SH-SY5Y (cell line): ENCODE measurements around the gene SLC7A6OS.

ENCODE experiments used
- GATA2 ChIP-seq: IDR thresholded peaks from 2 replicates; pipeline ENCODE4 v1.6.1; 2011; ENCODE audit warnings: mild to moderate bottlenecking, low read depth, low read length
- GATA3 ChIP-seq: IDR thresholded peaks from 2 replicates; pipeline ENCODE4 v1.6.1; 2011; ENCODE audit warnings: low read depth, mild to moderate bottlenecking, low read length, moderate library complexity

The SLC7A6OS gene

DNA sequence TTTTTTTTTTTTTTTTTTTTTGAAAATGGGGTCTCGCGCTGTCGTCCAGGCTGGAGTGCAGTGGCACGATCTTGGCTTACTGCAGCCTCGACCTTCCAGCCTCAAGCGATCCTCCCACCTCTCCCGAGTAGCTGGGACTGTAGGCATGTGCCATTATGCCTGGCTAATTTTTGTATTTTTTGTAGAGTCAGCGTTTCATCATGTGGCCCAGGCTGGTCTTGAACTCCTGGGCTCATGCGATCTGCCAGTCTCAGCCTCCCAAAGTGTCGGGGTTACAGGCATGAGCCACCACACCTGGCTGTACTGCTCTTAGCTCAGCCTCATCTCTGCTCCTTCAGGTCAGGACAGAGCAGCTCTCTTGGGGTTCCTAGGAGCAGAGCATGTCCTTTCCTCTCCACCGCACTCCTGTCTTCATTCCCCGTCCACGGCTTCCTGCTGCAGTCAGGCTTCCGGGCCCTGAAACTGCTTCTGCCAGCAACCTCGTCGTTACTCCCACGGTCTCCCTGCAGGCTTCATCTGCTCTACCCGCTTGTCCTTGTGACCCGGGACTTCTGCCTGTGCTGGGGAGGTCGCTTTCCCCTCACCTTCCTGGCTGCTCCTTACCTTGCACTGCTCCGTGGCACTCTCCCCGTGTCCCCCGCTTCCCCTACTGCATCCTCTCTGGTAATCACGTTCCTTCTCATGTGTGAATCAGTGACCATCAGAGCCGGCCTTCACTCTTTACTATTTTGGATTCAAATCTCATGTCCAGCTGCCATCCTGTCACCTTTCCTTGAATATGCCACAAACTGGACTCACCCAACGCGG, 38.1 kb upstream of the SLC7A6OS start:
- no peak for TF ChIP-seq GATA3
- no peak for TF ChIP-seq GATA2

DNA sequence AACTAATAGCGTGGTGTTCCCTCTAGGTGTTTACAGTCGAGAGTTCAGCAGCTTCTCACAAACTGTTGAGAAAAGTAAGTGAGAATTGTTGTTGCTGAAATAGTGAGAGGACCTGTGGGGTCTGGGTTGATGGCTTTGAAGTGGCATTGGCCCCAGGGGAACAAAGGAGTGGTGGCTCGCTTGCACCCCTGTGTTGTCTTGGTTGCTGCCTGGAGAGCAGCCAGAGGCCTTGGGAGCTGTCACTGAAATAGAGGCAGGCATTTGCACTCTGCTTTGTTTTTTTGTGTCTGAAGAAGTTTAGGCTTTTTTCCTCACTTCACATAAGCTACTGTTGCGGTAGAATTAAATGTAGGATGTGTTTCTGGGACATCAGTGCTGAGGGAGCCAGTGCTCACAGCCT, 36.9 kb upstream of the SLC7A6OS start:
- TF ChIP-seq GATA3, result no peak
- no peak for TF ChIP-seq GATA2

GRCh38 chr16:68346892-68347480, 36.2 kb upstream of the SLC7A6OS start:
- TF ChIP-seq GATA2 (no peak), GATA3 (no peak)

DNA sequence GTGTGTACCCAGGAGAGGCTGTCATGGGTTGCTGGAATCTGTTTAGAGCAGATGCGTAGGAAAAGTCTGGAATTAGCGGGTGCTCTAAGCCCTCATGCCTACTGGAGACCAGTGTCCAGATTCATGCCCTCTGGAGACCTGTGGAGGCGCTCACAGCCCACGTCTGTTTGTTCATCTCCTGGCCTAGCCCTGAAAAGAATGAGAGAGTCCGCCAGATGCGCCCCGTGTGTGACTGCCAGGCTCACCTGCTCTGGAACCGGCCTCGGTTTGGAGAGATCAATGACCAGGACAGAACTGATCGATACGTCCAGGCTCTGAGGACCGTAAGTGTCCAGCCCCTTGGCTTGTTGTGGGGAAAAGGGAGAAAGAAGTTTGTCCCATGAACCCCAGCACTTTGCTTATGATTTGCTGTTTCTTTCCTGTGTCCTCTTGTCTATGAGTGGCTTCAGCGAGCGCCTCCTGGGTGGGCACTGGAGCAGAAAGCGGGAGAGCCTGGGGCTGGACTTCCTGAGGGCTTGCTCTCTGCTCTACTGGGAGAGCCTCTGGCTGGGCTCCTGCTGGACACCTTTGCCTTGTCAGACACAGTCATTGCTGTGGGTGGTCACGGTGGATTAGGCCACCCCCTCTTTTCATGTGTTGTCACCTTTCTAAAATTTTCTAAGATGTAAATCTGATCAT, 35.4 kb upstream of the SLC7A6OS start:
- TF ChIP-seq GATA2 (no peak), GATA3 (no peak)

GRCh38 chr16:68345351-68345810, 34.6 kb upstream of the SLC7A6OS start:
- TF ChIP-seq GATA3 (no peak), GATA2 (no peak)

GRCh38 chr16:68344252-68344651, 33.5 kb upstream of the SLC7A6OS start:
- no peak for TF ChIP-seq GATA3
- TF ChIP-seq GATA2, result no peak

DNA sequence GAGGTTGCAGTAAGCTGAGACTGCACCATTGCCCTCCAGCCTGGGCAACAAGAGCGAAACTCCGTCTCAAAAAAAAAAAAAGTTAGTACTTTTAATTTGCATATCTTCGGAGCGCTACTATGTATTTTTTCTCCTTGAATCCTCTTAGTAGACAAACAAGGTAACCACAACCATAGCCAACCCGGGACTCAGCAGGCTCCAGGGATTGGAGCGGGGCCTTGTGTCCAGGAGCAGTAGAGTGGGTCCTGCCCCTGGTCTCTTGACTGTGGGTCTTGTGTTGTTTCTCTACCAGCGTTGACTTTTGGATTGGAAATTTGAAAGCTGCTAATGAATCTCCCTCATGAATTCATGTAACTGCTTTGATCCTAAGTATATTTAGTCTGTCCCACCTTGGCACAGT, 32.4 kb upstream of the SLC7A6OS start:
- no peak for TF ChIP-seq GATA3
- TF ChIP-seq GATA2, result no peak

DNA sequence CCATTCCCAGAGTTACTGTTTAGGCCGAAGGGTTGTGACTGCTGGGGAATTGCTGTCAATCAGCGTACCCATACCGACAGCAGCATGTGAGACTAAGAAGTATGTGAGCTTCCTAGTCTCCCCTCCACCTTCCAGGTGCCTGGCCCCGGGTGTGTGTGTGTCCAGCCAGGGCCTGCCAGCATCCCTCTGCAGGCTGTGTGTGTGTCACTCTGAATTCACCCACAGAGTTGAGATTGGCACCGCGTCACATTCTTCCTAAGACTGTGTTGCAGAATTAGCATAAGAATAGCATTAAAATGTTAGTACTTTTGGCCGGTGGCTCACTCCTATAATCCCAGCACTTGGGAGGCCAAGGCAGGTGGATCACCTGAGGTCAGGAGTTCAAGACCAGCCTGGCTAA, 31.9 kb upstream of the SLC7A6OS start:
- TF ChIP-seq GATA3, result no peak
- TF ChIP-seq GATA2, result no peak

GRCh38 chr16:68339214-68339613, 28.5 kb upstream of the SLC7A6OS start:
- TF ChIP-seq GATA2, result no peak

GRCh38 chr16:68338326-68339119, 27.8 kb upstream of the SLC7A6OS start:
- no peak for TF ChIP-seq GATA3
- no peak for TF ChIP-seq GATA2

- TF ChIP-seq GATA2, result no peak
Observed at GRCh38 chr16:68335175-68335574, 24.4 kb upstream of the SLC7A6OS start.

DNA sequence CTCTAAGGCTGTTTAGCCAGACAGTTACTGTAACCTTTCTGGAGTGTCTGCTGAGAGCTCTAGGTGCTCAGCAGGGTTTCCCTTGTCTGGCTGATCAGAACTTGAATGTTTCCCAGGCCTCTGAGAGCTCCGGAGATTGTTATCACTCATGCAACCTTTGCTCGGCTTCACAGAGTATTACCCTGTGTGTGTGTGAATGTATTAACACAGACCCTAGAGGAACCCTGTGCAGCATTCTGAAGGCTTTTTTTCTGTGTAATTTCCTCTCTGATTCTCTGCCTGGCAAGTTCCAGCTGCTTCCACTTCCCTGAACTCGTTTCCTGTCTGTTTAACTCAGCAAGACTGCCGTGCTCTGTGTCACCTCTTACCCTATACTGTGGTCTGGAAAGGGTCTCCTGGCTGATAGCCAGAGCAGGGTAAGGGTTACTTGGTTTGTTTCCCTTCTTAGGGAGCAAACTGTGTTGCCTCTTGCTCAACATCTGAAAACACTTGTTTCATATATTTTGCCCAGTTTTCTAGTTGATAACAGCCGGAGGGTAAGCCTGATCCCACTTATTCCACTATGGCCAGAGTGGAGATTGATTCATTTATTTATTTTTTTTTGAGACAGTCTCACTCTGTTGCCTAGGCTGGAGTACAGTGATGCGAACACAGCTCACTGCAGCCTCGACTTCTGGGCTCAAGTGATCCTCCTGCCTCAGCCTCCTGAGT, 21.8 kb upstream of the SLC7A6OS start:
- TF ChIP-seq GATA3 (peak; percentile 81), GATA2 (peak; percentile 97)

DNA sequence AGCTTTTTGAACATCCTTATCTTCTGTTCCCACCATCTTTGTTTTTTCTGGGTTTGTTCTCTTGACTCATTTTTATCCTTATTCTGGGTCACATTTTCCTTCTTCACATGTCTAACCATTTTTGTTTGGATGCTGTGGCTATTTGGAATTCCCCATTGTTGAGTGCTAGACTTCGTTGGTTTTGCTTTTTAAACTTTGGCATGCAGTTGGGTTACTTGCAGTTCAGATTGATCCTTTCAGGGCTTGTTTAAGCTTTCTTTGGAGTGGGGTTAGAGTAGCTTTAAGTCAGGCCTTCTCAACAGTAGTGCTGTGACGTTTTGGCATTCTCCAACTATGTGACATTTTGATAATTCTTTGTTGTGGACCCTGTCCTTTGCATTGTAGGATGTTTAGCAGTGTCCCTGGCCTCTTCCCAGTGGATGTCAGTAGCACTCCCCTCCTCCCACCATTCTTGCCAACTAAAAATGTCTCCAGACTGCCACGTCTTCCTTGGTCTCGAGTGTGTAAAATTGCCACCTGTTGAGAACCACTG, 21.2 kb upstream of the SLC7A6OS start:
- TF ChIP-seq GATA2 (no peak), GATA3 (no peak)
